ENCODE data around the gene TMEM256.

TMEM256 gene

DNA sequence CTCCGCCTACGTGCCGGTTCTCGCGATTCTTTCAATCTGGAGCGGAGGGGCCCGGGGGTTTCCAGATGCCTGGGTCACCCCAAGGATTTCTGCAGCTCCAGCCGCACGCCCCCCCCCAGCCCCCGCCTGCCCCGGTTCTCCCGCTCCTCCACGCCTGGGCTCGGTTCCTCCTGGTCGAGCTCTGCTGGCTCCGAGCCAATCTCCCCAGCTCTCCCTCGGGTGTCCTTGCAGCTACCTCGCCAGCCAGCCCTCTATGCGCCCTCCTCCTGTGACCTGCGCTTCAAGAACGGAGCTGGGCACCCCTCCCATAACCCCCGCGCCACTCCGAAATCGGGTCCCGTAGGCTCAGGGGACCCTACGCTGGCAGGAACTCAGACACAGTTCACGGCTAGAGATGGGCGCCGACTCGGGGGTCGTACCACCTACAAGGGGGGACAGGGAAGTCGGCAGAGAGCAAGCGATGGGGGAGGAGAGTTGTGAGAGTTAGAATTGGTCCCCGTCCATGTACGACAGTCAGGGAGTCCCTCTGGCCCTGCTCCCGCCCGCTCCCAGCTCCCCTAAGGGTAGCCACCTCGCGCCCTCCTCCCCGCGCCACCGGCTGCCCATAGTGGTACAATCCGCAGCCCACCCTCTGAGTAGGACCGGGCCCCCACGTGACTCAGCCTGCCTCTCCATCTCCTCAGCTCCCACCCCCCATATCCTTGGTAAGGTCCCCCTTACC lies 36.4 kb upstream of the TMEM256 start:
- TF ChIP-seq FOXP2 (optimal IDR thresholded peaks at IDR 0.05; ENCODE audit: borderline replicate concordance, extremely low read depth, extremely low read length, insufficient read depth) (peak; percentile 16), SIN3A (IDR thresholded peaks at IDR 0.05; ENCODE audit: borderline replicate concordance, insufficient read depth, low read length) (no peak)

DNA sequence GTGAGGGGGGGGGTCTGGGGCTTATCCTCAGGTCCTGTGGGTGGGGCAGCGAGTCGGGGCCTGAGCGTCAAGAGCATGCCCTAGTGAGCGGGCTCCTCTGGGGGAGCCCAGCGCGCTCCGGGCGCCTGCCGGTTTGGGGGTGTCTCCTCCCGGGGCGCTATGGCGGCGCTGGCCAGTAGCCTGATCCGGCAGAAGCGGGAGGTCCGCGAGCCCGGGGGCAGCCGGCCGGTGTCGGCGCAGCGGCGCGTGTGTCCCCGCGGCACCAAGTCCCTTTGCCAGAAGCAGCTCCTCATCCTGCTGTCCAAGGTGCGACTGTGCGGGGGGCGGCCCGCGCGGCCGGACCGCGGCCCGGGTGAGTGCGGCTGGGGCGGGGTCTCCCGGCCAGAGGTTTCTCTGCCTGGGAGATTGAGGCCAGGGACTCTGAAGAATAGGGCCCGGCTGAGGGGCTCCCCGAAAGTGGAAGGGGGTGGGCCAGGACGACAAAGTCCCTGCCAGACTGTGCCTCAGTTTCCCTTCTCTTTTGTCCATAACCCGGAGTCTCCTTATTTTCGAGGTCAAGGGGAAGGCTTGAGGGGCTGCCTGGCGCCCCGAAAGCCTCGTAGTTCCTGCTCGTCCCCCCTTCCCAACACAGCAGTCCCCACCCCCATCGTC lies 35.7 kb upstream of the TMEM256 start, which contains the start of gene FGF11:
Gene FGF11, plus strand, starts transcription at position 51 of the 651 bp plus-strand sequence. Its CDS starts 109 bp downstream, at position 160.
- TF ChIP-seq, protein P1, sequence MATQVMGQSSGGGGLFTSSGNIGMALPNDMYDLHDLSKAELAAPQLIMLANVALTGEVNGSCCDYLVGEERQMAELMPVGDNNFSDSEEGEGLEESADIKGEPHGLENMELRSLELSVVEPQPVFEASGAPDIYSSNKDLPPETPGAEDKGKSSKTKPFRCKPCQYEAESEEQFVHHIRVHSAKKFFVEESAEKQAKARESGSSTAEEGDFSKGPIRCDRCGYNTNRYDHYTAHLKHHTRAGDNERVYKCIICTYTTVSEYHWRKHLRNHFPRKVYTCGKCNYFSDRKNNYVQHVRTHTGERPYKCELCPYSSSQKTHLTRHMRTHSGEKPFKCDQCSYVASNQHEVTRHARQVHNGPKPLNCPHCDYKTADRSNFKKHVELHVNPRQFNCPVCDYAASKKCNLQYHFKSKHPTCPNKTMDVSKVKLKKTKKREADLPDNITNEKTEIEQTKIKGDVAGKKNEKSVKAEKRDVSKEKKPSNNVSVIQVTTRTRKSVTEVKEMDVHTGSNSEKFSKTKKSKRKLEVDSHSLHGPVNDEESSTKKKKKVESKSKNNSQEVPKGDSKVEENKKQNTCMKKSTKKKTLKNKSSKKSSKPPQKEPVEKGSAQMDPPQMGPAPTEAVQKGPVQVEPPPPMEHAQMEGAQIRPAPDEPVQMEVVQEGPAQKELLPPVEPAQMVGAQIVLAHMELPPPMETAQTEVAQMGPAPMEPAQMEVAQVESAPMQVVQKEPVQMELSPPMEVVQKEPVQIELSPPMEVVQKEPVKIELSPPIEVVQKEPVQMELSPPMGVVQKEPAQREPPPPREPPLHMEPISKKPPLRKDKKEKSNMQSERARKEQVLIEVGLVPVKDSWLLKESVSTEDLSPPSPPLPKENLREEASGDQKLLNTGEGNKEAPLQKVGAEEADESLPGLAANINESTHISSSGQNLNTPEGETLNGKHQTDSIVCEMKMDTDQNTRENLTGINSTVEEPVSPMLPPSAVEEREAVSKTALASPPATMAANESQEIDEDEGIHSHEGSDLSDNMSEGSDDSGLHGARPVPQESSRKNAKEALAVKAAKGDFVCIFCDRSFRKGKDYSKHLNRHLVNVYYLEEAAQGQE (IDR thresholded peaks at IDR 0.05; ENCODE audit: insufficient read depth in 1 of 2, low read depth in 2 of 2, low read length in 2 of 2), result peak; percentile 27 to 45; a peak in 1 of 4 replicates
- no peak for TF ChIP-seq POLR2AphosphoS5 (IDR thresholded peaks at IDR 0.05; ENCODE audit: low read depth, low read length)
- TF ChIP-seq TAF1 (IDR thresholded peaks at IDR 0.05; ENCODE audit: borderline replicate concordance, insufficient read depth, low read length), result no peak
- TF ChIP-seq FOXP2 (optimal IDR thresholded peaks at IDR 0.05; ENCODE audit: borderline replicate concordance, extremely low read depth, extremely low read length, insufficient read depth), result no peak
- no peak for TF ChIP-seq SIN3A (IDR thresholded peaks at IDR 0.05; ENCODE audit: borderline replicate concordance, insufficient read depth, low read length)

DNA sequence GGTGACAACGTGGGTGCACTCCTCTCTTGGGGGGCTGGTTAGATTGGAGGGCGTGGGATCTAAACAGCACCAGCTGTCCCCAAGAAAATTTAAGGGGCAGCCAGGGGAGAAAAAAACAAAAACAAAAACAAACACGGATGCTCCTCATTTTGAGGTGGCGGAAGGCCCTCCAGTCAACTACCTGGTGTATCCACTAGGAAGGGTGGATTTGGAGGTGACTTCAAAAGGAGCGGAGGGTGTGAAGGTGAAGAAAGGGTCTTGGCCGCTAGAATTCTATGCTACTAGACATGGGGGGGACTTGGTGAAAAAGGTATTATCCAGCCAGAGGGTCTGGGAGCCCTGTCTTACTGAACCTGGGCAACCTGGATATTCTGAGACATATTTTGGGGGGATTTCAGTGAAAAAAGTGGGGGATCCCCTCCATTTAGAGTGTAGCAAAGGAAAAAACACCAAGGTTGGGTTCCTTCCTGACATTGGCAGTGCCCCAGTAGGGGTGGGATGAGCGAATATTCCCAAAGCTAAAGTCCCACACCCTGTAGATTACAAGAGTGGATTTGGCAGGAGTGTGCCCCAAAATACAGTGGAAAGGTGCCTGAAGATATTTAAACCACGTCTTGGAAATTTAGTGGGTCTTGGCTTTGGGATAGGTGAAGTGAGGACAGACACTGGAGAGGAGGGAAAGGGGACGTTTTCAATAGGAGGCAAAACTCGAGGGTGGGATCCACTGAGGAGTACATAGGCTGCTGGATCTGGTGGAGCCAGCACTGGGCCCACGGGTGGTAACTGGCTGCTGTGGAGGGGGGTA lies 35.0 kb upstream of the TMEM256 start:
- TF ChIP-seq TAF1 (IDR thresholded peaks at IDR 0.05; ENCODE audit: borderline replicate concordance, insufficient read depth, low read length) (no peak), POLR2AphosphoS5 (IDR thresholded peaks at IDR 0.05; ENCODE audit: low read depth, low read length) (no peak)

DNA sequence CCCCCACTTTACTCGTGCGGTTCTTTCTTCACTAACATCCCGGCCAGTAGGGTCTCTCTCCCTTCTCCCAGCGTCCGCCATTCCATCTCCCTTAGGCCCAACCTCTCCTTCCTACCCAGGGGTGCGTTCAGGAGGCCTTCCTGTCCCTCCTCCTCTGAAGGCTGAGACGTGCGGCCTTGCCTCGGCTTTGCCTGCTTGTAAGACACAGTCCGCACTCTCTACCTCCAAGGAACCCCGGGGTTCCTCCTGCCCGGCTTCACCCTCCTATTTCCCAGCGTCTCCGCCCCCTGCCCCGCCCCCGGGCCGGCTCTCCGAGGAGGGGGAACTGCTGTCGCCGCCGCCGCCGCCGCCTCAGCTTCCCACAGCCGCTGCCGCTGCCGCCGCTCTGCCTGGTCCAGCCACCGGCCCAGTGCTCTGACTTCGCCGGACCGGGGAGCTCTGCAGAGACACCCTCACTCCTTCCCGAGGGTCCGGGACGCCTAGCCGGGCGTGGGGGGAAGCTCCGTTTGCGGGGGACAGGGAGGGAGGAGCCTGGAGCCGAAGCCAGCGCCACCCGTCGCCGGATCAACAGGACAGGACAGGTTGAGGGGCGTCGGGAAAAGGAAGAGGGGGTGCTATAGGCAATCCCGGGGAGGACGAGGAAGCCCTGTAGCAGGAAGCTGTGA lies 34.2 kb upstream of the TMEM256 start:
- TF ChIP-seq TAF1 (IDR thresholded peaks at IDR 0.05; ENCODE audit: borderline replicate concordance, insufficient read depth, low read length) (no peak), FOXP2 (optimal IDR thresholded peaks at IDR 0.05; ENCODE audit: borderline replicate concordance, extremely low read depth, extremely low read length, insufficient read depth) (no peak), SIN3A (IDR thresholded peaks at IDR 0.05; ENCODE audit: borderline replicate concordance, insufficient read depth, low read length) (no peak), POLR2AphosphoS5 (IDR thresholded peaks at IDR 0.05; ENCODE audit: low read depth, low read length) (no peak)
- TF ChIP-seq, protein P1 (IDR thresholded peaks at IDR 0.05; ENCODE audit: insufficient read depth in 1 of 2, low read depth in 2 of 2, low read length in 2 of 2), result no peak

DNA sequence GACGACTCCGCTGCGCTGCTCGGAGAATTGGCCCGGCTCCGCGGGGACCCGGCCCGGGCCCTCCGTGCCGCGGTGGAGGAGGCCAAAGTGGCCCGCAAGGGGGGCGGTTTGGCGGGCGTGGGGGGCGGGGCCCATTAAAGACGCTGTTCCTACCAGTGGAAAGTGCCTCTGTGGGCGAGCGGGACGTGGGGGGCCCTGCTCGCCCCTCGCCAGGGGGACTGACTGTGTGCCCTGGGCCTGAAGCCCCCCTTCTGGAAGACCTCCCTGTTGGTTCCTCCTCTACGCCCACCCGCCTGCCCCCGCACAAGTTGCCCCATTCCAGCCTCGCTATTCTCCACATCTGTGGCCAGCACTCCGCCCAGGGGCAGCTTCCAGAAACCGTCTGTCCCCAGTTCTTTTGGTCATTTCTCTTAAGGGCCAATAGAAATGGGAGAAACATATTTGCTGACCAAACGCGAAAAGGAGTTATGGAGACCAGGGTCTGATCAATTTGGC lies 33.5 kb upstream of the TMEM256 start:
- TF ChIP-seq POLR2AphosphoS5 (IDR thresholded peaks at IDR 0.05; ENCODE audit: low read depth, low read length) (no peak), FOXP2 (optimal IDR thresholded peaks at IDR 0.05; ENCODE audit: borderline replicate concordance, extremely low read depth, extremely low read length, insufficient read depth) (no peak), SIN3A (IDR thresholded peaks at IDR 0.05; ENCODE audit: borderline replicate concordance, insufficient read depth, low read length) (no peak), TAF1 (IDR thresholded peaks at IDR 0.05; ENCODE audit: borderline replicate concordance, insufficient read depth, low read length) (no peak)
- TF ChIP-seq, protein P1 (IDR thresholded peaks at IDR 0.05; ENCODE audit: insufficient read depth in 1 of 2, low read depth in 2 of 2, low read length in 2 of 2), result no peak
